ENCODE data around the gene FAM81B. TPM values are rescaled to one million over a fixed set of nuclear protein-coding genes. Genes with fewer than 3 reads are reported as not detected.

Gene FAM81B
- total and polyA plus RNA-seq, 2 donors from 2014 or later: 1.9 to 2.3 TPM

DNA sequence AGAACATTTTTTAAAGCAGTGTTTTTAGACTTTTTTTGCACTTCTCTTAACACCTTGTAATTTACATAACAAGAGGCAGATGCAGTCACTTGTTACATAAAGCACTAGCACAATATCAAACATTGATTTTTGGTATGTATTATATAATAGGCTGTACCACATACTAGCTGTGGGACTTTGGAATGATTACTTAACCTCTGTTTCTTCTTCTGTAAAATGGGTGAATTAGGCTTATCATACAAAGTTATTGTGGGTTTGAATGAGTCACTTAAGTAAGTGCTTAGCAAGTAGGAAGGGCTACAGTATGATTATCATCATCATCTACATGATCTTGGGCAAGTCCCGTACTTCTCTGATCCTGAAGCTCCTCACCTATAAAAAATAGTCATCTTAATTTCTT is 2.1 kb downstream of the FAM81B start:
- DNase-seq (no peak), FAIRE-seq (no peak)
- Histone ChIP-seq H3K36me3 (ENCODE audit: control insufficient read depth in 2 of 3, insufficient read depth in 3 of 3, low read length in 3 of 3) (no peaks in the 10 kb centered on the region), H3K4me1 (ENCODE audit: control insufficient read depth in 2 of 3, insufficient read depth in 2 of 3, low read depth in 1 of 3, low read length in 3 of 3) (no peaks in the 10 kb centered on the region), H3K4me3 (ENCODE audit: low read length in 3 of 3) (no peak overlapping the region), H3K27ac (ENCODE audit: low read depth in 2 of 2, low read length in 2 of 2) (no peak overlapping the region), H3K27me3 (ENCODE audit: control insufficient read depth, insufficient read depth, low read length) (no peaks in the 10 kb centered on the region), H3K9me3 (ENCODE audit: control insufficient read depth in 2 of 3, insufficient read depth in 1 of 3, low read length in 3 of 3) (no peaks in the 10 kb centered on the region), H3K9ac (ENCODE audit: low read length in 3 of 3) (no peak overlapping the region)
- TF ChIP-seq, protein P1, sequence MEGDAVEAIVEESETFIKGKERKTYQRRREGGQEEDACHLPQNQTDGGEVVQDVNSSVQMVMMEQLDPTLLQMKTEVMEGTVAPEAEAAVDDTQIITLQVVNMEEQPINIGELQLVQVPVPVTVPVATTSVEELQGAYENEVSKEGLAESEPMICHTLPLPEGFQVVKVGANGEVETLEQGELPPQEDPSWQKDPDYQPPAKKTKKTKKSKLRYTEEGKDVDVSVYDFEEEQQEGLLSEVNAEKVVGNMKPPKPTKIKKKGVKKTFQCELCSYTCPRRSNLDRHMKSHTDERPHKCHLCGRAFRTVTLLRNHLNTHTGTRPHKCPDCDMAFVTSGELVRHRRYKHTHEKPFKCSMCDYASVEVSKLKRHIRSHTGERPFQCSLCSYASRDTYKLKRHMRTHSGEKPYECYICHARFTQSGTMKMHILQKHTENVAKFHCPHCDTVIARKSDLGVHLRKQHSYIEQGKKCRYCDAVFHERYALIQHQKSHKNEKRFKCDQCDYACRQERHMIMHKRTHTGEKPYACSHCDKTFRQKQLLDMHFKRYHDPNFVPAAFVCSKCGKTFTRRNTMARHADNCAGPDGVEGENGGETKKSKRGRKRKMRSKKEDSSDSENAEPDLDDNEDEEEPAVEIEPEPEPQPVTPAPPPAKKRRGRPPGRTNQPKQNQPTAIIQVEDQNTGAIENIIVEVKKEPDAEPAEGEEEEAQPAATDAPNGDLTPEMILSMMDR (IDR thresholded peaks at IDR 0.05; ENCODE audit: borderline replicate concordance, extremely low read depth, insufficient read depth): no peak
- intact Hi-C loops (cut with DNase I): no loop called here

DNA sequence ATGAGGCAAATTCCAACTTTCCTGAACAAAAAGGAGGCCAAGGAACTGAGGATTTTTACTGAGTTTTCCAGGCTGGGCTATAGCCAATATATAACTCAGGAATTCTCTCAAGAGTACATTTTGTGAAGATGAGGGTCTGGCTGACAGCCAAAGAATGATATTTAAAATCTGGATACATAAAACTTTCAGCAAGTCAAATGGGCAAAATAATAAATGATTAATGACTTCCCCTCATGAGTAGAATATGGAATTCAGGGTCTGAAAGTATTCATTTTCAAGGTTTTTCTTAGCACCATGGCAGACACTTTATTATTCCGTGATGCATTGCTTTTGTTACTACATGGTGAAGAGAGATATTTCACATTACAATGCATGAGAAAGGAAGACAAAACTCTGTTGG is 7.8 kb downstream of the FAM81B start:
- Histone ChIP-seq H3K36me3 (ENCODE audit: control insufficient read depth in 2 of 3, insufficient read depth in 3 of 3, low read length in 3 of 3) (no peaks in the 10 kb centered on the region), H3K4me3 (ENCODE audit: low read length in 3 of 3) (no peak overlapping the region), H3K9me3 (ENCODE audit: control insufficient read depth in 2 of 3, insufficient read depth in 1 of 3, low read length in 3 of 3) (no peaks in the 10 kb centered on the region), H3K27ac (ENCODE audit: low read depth in 2 of 2, low read length in 2 of 2) (no peak overlapping the region), H3K27me3 (ENCODE audit: control insufficient read depth, insufficient read depth, low read length) (no peaks in the 10 kb centered on the region), H3K9ac (ENCODE audit: low read length in 3 of 3) (no peak overlapping the region), H3K4me1 (ENCODE audit: control insufficient read depth in 2 of 3, insufficient read depth in 2 of 3, low read depth in 1 of 3, low read length in 3 of 3) (no peaks in the 10 kb centered on the region)
- TF ChIP-seq, protein P1 (IDR thresholded peaks at IDR 0.05; ENCODE audit: borderline replicate concordance, extremely low read depth, insufficient read depth): no peak
- intact Hi-C loops (cut with DNase I): no loop called here
- peak in 2 of 5 donors; percentile 28 to 34 for DNase-seq
- FAIRE-seq: no peak

DNA sequence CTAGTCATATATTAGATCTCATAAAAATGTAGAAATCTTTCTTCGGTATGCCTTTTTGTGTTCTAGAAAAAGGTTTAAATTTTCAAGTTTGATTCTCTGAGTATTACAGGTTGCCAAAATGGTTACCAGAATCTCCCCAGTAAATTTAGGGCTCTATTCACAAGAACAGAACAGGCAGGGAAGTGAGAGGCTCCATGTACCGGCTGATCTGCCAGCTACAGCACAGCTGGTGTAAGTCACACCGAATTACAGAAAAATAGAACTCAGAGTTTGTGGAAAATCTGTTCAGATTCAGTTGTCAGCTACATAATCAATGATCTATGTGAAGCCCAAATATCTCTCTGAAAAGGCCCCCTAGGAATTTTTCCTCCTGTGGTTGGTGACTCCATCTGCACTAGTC is 10.5 kb downstream of the FAM81B start:
- Histone ChIP-seq H3K27me3 (ENCODE audit: control insufficient read depth, insufficient read depth, low read length) (no peaks in the 10 kb centered on the region), H3K9me3 (ENCODE audit: control insufficient read depth in 2 of 3, insufficient read depth in 1 of 3, low read length in 3 of 3) (no peaks in the 10 kb centered on the region), H3K9ac (ENCODE audit: low read length in 3 of 3) (no peak overlapping the region), H3K4me1 (ENCODE audit: control insufficient read depth in 2 of 3, insufficient read depth in 2 of 3, low read depth in 1 of 3, low read length in 3 of 3) (no peaks in the 10 kb centered on the region), H3K36me3 (ENCODE audit: control insufficient read depth in 2 of 3, insufficient read depth in 3 of 3, low read length in 3 of 3) (no peaks in the 10 kb centered on the region), H3K27ac (ENCODE audit: low read depth in 2 of 2, low read length in 2 of 2) (no peak overlapping the region), H3K4me3 (ENCODE audit: low read length in 3 of 3) (no peak overlapping the region)
- TF ChIP-seq, protein P1 (IDR thresholded peaks at IDR 0.05; ENCODE audit: borderline replicate concordance, extremely low read depth, insufficient read depth): no peak
- FAIRE-seq (no peak), DNase-seq (peak in 1 of 5 donors; percentile 19)
- intact Hi-C loops (cut with DNase I): no loop called here

DNA sequence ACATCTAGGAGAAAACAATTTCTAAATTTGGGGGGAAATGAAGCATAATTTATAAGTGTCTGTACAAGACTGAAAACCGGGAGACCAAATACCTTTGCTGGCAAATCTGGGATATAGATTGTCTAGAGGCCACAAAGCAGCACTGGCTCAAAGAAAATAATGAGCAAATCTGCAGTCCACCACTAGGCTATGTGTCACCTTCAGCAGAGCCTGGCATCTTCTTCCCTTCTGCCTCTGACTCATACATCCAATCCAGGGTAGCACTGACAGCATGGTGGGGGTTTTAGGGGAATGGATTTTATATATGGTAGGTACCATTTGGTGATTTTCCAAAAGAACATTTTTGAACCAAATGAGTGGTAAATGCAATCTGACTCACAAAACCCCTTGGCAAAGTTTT is 12.8 kb downstream of the FAM81B start:
- no peak for FAIRE-seq
- intact Hi-C loops (cut with DNase I): no loop called here

More for the DNA sequence above, 12.8 kb downstream of the FAM81B start:
- TF ChIP-seq, protein P1 (IDR thresholded peaks at IDR 0.05; ENCODE audit: borderline replicate concordance, extremely low read depth, insufficient read depth): no peak
- Histone ChIP-seq H3K36me3 (ENCODE audit: control insufficient read depth in 2 of 3, insufficient read depth in 3 of 3, low read length in 3 of 3) (no peaks in the 10 kb centered on the region), H3K27ac (ENCODE audit: low read depth in 2 of 2, low read length in 2 of 2) (no peak overlapping the region), H3K9me3 (ENCODE audit: control insufficient read depth in 2 of 3, insufficient read depth in 1 of 3, low read length in 3 of 3) (no peaks in the 10 kb centered on the region), H3K4me3 (ENCODE audit: low read length in 3 of 3) (no peak overlapping the region), H3K27me3 (ENCODE audit: control insufficient read depth, insufficient read depth, low read length) (no peaks in the 10 kb centered on the region), H3K4me1 (ENCODE audit: control insufficient read depth in 2 of 3, insufficient read depth in 2 of 3, low read depth in 1 of 3, low read length in 3 of 3) (no peaks in the 10 kb centered on the region), H3K9ac (ENCODE audit: low read length in 3 of 3) (no peak overlapping the region)
- DNase-seq: no peak

All from kidney (tissue), 14 donors.